GM23338 (cell line): Measurements from ENCODE around the gene RAC2. TPM values are rescaled to one million over a fixed set of nuclear protein-coding genes. Genes with fewer than 3 reads are reported as not detected.

Experiments
- ATAC-seq: fragments of 200-7000 bp; cut with Tn5 transposase; 3 replicates; pipeline ENCODE4 v1.9.1; 2020
- DNase-seq: peaks from one replicate; pipeline ENCODE4 v3.0.0-alpha.2; 2015; ENCODE audit warnings: low spot score
- H2AFZ ChIP-seq: fragments of 200-600 bp; sonication (generic); 2 replicates; pipeline ENCODE4 v1.8.0; 2016; ENCODE audit warnings: antibody characterized with exemption, mild to moderate bottlenecking, moderate library complexity
- H3F3A ChIP-seq: fragments of 200-600 bp; sonication (generic); replicated peaks from 2 replicates; pipeline ENCODE4 v1.8.0; 2017; ENCODE audit warnings: antibody characterized with exemption, mixed run types, low read depth
- H3K27ac ChIP-seq: fragments of 200-600 bp; sonication (generic); 2 replicates; pipeline ENCODE4 v1.6.1; 2016; ENCODE audit warnings: low read depth
- H3K27me3 ChIP-seq: fragments of 200-600 bp; sonication (generic); 2 replicates; pipeline ENCODE4 v1.8.0; 2016; ENCODE audit warnings: mild to moderate bottlenecking, mixed run types, moderate library complexity; ENCODE audit not compliant: insufficient read depth
- H3K36me3 ChIP-seq: fragments of 200-600 bp; sonication (generic); 2 replicates; pipeline ENCODE4 v1.8.0; 2016; ENCODE audit warnings: mild to moderate bottlenecking; ENCODE audit not compliant: insufficient read depth
- H3K4me1 ChIP-seq: fragments of 200-600 bp; sonication (generic); 2 replicates; pipeline ENCODE4 v1.8.0; 2016; ENCODE audit warnings: mild to moderate bottlenecking, moderate library complexity; ENCODE audit not compliant: insufficient read depth
- H3K4me2 ChIP-seq: fragments of 200-600 bp; sonication (generic); 2 replicates; pipeline ENCODE4 v1.7.1; 2017; ENCODE audit warnings: mixed run types
- H3K4me3 ChIP-seq: fragments of 200-600 bp; sonication (generic); 2 replicates; pipeline ENCODE4 v1.6.1; 2016; ENCODE audit warnings: mixed run types
- H3K79me2 ChIP-seq: fragments of 200-600 bp; sonication (generic); replicated peaks from 2 replicates; pipeline ENCODE4 v1.8.0; 2017; ENCODE audit warnings: mild to moderate bottlenecking; ENCODE audit not compliant: insufficient read depth
- H3K9me2 ChIP-seq: fragments of 200-600 bp; sonication (generic); 2 replicates; pipeline ENCODE4 v1.8.0; 2017; ENCODE audit not compliant: insufficient read depth
- H4K20me1 ChIP-seq: fragments of 200-600 bp; sonication (generic); replicated peaks from 2 replicates; pipeline ENCODE4 v1.8.0; 2017; ENCODE audit warnings: mild to moderate bottlenecking; ENCODE audit not compliant: insufficient read depth
- H3K27ac Mint-ChIP-seq: 2 replicates; pipeline ENCODE4 v1.8.0; 2020; ENCODE audit warnings: inconsistent platforms, mild to moderate bottlenecking, moderate library complexity, mixed read lengths
- H3K27me3 Mint-ChIP-seq: 3 replicates; pipeline ENCODE4 v1.8.0; 2022; ENCODE audit warnings: low read depth, mild to moderate bottlenecking, moderate library complexity, mixed read lengths, inconsistent platforms; ENCODE audit not compliant: insufficient read depth, poor library complexity
- H3K36me3 Mint-ChIP-seq: 3 replicates; pipeline ENCODE4 v1.8.0; 2021; ENCODE audit warnings: low read depth, mild to moderate bottlenecking, inconsistent platforms, moderate library complexity, mixed read lengths
- H3K4me1 Mint-ChIP-seq: 3 replicates; pipeline ENCODE4 v1.8.0; 2020; ENCODE audit warnings: mild to moderate bottlenecking, inconsistent platforms, mixed read lengths
- H3K4me3 Mint-ChIP-seq: 3 replicates; pipeline ENCODE4 v1.8.0; 2021; ENCODE audit warnings: moderate library complexity, mild to moderate bottlenecking, inconsistent platforms, mixed read lengths
- H3K9me3 Mint-ChIP-seq: 3 replicates; pipeline ENCODE4 v1.8.0; 2020; ENCODE audit warnings: moderate library complexity, mild to moderate bottlenecking, inconsistent platforms, mixed read lengths
- CREB1 ChIP-seq: fragments of 250-450 bp; sonication (Bioruptor Pico); IDR thresholded peaks from 2 replicates; pipeline ENCODE4 v1.5.0; 2020; ENCODE audit warnings: low read depth, mild to moderate bottlenecking, moderate library complexity
- EZH2 ChIP-seq: fragments of 200-600 bp; sonication (generic); IDR thresholded peaks from one replicate; pipeline ENCODE4 v1.8.0; 2017; ENCODE audit warnings: antibody characterized with exemption, mild to moderate bottlenecking, low read depth; ENCODE audit not compliant: unreplicated experiment
- EZH2phosphoT487 ChIP-seq: fragments of 200-600 bp; sonication (generic); IDR thresholded peaks from one replicate; pipeline ENCODE4 v1.8.1; 2018; ENCODE audit warnings: antibody characterized with exemption; ENCODE audit not compliant: unreplicated experiment
- JUNB ChIP-seq: IDR thresholded peaks from one replicate; pipeline ENCODE4 v1.6.1; 2016; ENCODE audit warnings: antibody characterized with exemption; ENCODE audit not compliant: unreplicated experiment
- NANOG ChIP-seq: IDR thresholded peaks from 2 replicates; pipeline ENCODE4 v1.6.1; 2016; ENCODE audit warnings: antibody characterized with exemption, borderline replicate concordance
- POLR2AphosphoS5 ChIP-seq: IDR thresholded peaks from 2 replicates; pipeline ENCODE4 v1.6.1; 2016; ENCODE audit warnings: antibody characterized with exemption, low read depth
- STAT1 ChIP-seq: IDR thresholded peaks from one replicate; pipeline ENCODE4 v1.6.1; 2016; ENCODE audit warnings: antibody characterized with exemption; ENCODE audit not compliant: unreplicated experiment
- ZNF114 ChIP-seq: fragments of 250-450 bp; sonication (Bioruptor Pico); IDR thresholded peaks from 2 replicates; pipeline ENCODE4 v1.5.0; 2020; ENCODE audit warnings: mild to moderate bottlenecking, moderate library complexity
- ZNF331 ChIP-seq: fragments of 250-450 bp; sonication (Bioruptor Pico); IDR thresholded peaks from 2 replicates; pipeline ENCODE4 v1.5.0; 2020; ENCODE audit warnings: low read depth, mild to moderate bottlenecking, moderate library complexity
- polyA plus RNA-seq: library from polyadenylated mRNA; unstranded; fragments of >200 nt; fragmentation: Nextera tagmentation; extraction: Ambion mirVana; gene quantifications from 2 replicates; pipeline ENCODE4 v1.2.1, GENCODE V29; 2016
- total RNA-seq: library from RNA; depleted of rRNA; stranded (reverse); fragments of >200 nt; shearing (Covaris generic); gene quantifications from 2 replicates; pipeline ENCODE4 v1.2.3, GENCODE V29; 2014
- TF ChIP-seq, protein P1 (sequence below), 2 experiments: fragments of 200-600 bp in 1 of 2; sonication (generic) in 1 of 2; conservative IDR thresholded peaks; 2 replicates each; pipeline versions ENCODE4 v1.5.1 to v1.6.1; 2016 to 2017; ENCODE audit warnings: antibody characterized with exemption in 2 of 2, low read depth in 2 of 2, mild to moderate bottlenecking in 2 of 2, moderate library complexity in 1 of 2
- TF ChIP-seq, protein P2 (sequence below): IDR thresholded peaks from one replicate; pipeline ENCODE4 v1.6.1; 2018; ENCODE audit warnings: antibody characterized with exemption; ENCODE audit not compliant: unreplicated experiment
- TF ChIP-seq, protein P3 (sequence below): fragments of 250-450 bp; sonication (Bioruptor Pico); IDR thresholded peaks from 2 replicates; pipeline ENCODE4 v1.5.0; 2020; ENCODE audit warnings: mild to moderate bottlenecking, moderate library complexity

The RAC2 gene
- total and polyA plus RNA-seq, 2 experiments from 2014 or later = 2.4 to 2.7 TPM

DNA sequence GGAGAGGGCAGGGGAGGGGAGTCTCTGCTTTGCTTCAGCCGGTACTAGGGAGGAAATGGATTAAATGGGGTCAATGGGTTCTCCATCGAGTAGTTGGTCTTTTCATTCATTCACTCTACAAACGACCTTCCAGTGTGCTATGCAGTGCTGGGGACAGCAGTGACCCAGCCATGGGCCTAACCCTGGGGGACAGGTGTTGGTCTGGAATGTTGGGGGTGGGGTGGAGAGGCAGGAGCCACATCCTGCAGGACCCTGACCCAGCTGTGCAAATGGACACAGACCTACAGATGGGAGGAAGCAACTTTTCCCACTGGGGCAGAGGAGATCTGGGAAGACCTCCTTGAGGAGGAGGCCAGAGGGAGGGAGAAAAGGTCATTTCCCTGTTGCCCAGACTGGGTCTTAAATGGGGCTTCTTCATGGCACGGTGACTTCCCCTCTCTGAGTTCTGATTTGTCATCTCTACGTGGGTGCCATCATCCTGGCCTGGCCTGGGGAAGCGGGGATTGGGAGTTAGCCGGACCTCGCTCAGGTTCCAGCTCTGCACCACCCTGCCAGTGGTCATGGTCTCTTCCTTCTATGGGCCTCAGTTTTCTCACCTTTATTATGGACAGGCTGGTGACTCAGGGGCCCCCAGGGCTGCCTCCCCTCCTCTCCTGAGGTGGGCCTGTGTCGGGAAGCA is 40.2 kb upstream of the RAC2 start:
- H3K4me3 ChIP-seq = no peak overlapping the region
- TF ChIP-seq, protein P1, sequence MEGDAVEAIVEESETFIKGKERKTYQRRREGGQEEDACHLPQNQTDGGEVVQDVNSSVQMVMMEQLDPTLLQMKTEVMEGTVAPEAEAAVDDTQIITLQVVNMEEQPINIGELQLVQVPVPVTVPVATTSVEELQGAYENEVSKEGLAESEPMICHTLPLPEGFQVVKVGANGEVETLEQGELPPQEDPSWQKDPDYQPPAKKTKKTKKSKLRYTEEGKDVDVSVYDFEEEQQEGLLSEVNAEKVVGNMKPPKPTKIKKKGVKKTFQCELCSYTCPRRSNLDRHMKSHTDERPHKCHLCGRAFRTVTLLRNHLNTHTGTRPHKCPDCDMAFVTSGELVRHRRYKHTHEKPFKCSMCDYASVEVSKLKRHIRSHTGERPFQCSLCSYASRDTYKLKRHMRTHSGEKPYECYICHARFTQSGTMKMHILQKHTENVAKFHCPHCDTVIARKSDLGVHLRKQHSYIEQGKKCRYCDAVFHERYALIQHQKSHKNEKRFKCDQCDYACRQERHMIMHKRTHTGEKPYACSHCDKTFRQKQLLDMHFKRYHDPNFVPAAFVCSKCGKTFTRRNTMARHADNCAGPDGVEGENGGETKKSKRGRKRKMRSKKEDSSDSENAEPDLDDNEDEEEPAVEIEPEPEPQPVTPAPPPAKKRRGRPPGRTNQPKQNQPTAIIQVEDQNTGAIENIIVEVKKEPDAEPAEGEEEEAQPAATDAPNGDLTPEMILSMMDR (conservative IDR thresholded peaks at IDR 0.05; ENCODE audit: low read depth in 2 of 2) = no peak
- TF ChIP-seq CREB1 (CRISPR knock-in tag) (no peak), ZNF114 (no peak), JUNB (no peak), NANOG (no peak), STAT1 (no peak), EZH2 (no peak), POLR2AphosphoS5 (no peak), ZNF331 (no peak), EZH2phosphoT487 (no peak)
- TF ChIP-seq, protein P2, sequence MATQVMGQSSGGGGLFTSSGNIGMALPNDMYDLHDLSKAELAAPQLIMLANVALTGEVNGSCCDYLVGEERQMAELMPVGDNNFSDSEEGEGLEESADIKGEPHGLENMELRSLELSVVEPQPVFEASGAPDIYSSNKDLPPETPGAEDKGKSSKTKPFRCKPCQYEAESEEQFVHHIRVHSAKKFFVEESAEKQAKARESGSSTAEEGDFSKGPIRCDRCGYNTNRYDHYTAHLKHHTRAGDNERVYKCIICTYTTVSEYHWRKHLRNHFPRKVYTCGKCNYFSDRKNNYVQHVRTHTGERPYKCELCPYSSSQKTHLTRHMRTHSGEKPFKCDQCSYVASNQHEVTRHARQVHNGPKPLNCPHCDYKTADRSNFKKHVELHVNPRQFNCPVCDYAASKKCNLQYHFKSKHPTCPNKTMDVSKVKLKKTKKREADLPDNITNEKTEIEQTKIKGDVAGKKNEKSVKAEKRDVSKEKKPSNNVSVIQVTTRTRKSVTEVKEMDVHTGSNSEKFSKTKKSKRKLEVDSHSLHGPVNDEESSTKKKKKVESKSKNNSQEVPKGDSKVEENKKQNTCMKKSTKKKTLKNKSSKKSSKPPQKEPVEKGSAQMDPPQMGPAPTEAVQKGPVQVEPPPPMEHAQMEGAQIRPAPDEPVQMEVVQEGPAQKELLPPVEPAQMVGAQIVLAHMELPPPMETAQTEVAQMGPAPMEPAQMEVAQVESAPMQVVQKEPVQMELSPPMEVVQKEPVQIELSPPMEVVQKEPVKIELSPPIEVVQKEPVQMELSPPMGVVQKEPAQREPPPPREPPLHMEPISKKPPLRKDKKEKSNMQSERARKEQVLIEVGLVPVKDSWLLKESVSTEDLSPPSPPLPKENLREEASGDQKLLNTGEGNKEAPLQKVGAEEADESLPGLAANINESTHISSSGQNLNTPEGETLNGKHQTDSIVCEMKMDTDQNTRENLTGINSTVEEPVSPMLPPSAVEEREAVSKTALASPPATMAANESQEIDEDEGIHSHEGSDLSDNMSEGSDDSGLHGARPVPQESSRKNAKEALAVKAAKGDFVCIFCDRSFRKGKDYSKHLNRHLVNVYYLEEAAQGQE = no peak
- TF ChIP-seq, protein P3, sequence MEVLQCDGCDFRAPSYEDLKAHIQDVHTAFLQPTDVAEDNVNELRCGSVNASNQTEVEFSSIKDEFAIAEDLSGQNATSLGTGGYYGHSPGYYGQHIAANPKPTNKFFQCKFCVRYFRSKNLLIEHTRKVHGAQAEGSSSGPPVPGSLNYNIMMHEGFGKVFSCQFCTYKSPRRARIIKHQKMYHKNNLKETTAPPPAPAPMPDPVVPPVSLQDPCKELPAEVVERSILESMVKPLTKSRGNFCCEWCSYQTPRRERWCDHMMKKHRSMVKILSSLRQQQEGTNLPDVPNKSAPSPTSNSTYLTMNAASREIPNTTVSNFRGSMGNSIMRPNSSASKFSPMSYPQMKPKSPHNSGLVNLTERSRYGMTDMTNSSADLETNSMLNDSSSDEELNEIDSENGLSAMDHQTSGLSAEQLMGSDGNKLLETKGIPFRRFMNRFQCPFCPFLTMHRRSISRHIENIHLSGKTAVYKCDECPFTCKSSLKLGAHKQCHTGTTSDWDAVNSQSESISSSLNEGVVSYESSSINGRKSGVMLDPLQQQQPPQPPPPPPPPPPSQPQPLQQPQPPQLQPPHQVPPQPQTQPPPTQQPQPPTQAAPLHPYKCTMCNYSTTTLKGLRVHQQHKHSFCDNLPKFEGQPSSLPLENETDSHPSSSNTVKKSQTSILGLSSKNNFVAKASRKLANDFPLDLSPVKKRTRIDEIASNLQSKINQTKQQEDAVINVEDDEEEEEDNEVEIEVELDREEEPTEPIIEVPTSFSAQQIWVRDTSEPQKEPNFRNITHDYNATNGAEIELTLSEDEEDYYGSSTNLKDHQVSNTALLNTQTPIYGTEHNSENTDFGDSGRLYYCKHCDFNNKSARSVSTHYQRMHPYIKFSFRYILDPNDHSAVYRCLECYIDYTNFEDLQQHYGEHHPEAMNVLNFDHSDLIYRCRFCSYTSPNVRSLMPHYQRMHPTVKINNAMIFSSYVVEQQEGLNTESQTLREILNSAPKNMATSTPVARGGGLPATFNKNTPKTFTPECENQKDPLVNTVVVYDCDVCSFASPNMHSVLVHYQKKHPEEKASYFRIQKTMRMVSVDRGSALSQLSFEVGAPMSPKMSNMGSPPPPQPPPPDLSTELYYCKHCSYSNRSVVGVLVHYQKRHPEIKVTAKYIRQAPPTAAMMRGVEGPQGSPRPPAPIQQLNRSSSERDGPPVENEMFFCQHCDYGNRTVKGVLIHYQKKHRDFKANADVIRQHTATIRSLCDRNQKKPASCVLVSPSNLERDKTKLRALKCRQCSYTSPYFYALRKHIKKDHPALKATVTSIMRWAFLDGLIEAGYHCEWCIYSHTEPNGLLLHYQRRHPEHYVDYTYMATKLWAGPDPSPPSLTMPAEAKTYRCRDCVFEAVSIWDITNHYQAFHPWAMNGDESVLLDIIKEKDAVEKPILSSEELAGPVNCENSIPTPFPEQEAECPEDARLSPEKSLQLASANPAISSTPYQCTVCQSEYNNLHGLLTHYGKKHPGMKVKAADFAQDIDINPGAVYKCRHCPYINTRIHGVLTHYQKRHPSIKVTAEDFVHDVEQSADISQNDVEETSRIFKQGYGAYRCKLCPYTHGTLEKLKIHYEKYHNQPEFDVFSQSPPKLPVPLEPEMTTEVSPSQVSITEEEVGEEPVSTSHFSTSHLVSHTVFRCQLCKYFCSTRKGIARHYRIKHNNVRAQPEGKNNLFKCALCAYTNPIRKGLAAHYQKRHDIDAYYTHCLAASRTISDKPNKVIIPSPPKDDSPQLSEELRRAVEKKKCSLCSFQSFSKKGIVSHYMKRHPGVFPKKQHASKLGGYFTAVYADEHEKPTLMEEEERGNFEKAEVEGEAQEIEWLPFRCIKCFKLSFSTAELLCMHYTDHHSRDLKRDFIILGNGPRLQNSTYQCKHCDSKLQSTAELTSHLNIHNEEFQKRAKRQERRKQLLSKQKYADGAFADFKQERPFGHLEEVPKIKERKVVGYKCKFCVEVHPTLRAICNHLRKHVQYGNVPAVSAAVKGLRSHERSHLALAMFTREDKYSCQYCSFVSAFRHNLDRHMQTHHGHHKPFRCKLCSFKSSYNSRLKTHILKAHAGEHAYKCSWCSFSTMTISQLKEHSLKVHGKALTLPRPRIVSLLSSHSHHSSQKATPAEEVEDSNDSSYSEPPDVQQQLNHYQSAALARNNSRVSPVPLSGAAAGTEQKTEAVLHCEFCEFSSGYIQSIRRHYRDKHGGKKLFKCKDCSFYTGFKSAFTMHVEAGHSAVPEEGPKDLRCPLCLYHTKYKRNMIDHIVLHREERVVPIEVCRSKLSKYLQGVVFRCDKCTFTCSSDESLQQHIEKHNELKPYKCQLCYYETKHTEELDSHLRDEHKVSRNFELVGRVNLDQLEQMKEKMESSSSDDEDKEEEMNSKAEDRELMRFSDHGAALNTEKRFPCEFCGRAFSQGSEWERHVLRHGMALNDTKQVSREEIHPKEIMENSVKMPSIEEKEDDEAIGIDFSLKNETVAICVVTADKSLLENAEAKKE = no peak
- H3K4me2 ChIP-seq = peak overlapping the region; percentile 51; the same call in 1 of the 2 replicates

More for the DNA sequence above, 40.2 kb upstream of the RAC2 start:
- Histone ChIP-seq H3K9me2 (no peaks in the 10 kb centered on the region), H3F3A (no peaks in the 10 kb centered on the region), H3K36me3 (no peaks in the 10 kb centered on the region), H4K20me1 (no peaks in the 10 kb centered on the region), H3K4me1 (peaks cover 15% of the 10 kb centered on the region; the same call in 1 of the 2 replicates), H3K79me2 (no peaks in the 10 kb centered on the region), H3K27ac (no peak overlapping the region), H3K27me3 (no peaks in the 10 kb centered on the region), H2AFZ (peak overlapping the region; percentile 81; the same call in 1 of the 2 replicates)
- peaks cover 4% of the 10 kb centered on the region for H3K27me3 Mint-ChIP-seq
- ATAC-seq (peak; percentile 7; the same call in 2 of the 3 replicates), DNase-seq (no peak)
- peaks cover 20% of the 10 kb centered on the region for H3K4me1 Mint-ChIP-seq
- H3K27ac Mint-ChIP-seq = no peak overlapping the region
- no peak overlapping the region for H3K4me3 Mint-ChIP-seq
- no peaks in the 10 kb centered on the region for H3K36me3 Mint-ChIP-seq
- no peaks in the 10 kb centered on the region; the same call in 2 of the 3 replicates for H3K9me3 Mint-ChIP-seq
